ENCODE results near the gene SLC25A42.
A peak's percentile ranks its signal among the peaks of the same experiment; 100 is the strongest.

The SLC25A42 gene

GRCh38 chr19:19140476-19140875, 76.7 kb downstream of the SLC25A42 start:
- Histone ChIP-seq H3K27ac (ENCODE audit: insufficient read depth in 1 of 2, low read depth in 1 of 2, low read length in 2 of 2, poor library complexity in 1 of 2, severe bottlenecking in 2 of 2) (no peak overlapping the region), H3K9me3 (ENCODE audit: control extremely low read depth in 1 of 5, control insufficient read depth in 4 of 5, insufficient read depth in 2 of 5, low read depth in 1 of 5, low read length in 4 of 5) (no peaks in the 10 kb centered on the region), H3K4me1 (ENCODE audit: control extremely low read depth in 1 of 4, control insufficient read depth in 4 of 4, insufficient read depth in 4 of 4, low read length in 3 of 4) (peaks cover 0 to 14% (median 10%) of the 10 kb centered on the region in 4 experiments), H3K27me3 (replicated peaks in 2 of 5; ENCODE audit: control insufficient read depth in 4 of 5, insufficient read depth in 5 of 5, low read length in 4 of 5) (no peaks in the 10 kb centered on the region), H3K4me3 (ENCODE audit: control insufficient read depth in 1 of 7, extremely low read depth in 1 of 7, insufficient read depth in 4 of 7, low read depth in 2 of 7, low read length in 6 of 7) (no peak overlapping the region), H3K36me3 (ENCODE audit: control insufficient read depth in 4 of 4, insufficient read depth in 4 of 4, low read length in 3 of 4) (no peaks in the 10 kb centered on the region)
- ChIA-PET POLR2A (no interaction called here), CTCF (interaction anchor here (0.7 to 0.9 kb wide), 4 partner anchors 35 to 88 kb away, joined by 3 to 4 read pairs (median 3); no protein-coding TSS in a partner anchor)
- 71% methylated on average over 3 of the region's 5 CpGs for WGBS (ENCODE audit: insufficient coverage)
- DNase-seq, result no peak

GRCh38 chr19:19142347-19142746, 78.6 kb downstream of the SLC25A42 start:
- WGBS (ENCODE audit: insufficient coverage), result 96% methylated on average over 12 of the region's 12 CpGs
- Histone ChIP-seq H3K9me3 (ENCODE audit: control extremely low read depth in 1 of 5, control insufficient read depth in 4 of 5, insufficient read depth in 2 of 5, low read depth in 1 of 5, low read length in 4 of 5) (no peaks in the 10 kb centered on the region), H3K27ac (ENCODE audit: insufficient read depth in 1 of 2, low read depth in 1 of 2, low read length in 2 of 2, poor library complexity in 1 of 2, severe bottlenecking in 2 of 2) (no peak overlapping the region), H3K4me1 (ENCODE audit: control extremely low read depth in 1 of 4, control insufficient read depth in 4 of 4, insufficient read depth in 4 of 4, low read length in 3 of 4) (peaks cover 0 to 12% (median 9%) of the 10 kb centered on the region in 4 experiments), H3K4me3 (ENCODE audit: control insufficient read depth in 1 of 7, extremely low read depth in 1 of 7, insufficient read depth in 4 of 7, low read depth in 2 of 7, low read length in 6 of 7) (no peak overlapping the region), H3K27me3 (replicated peaks in 2 of 5; ENCODE audit: control insufficient read depth in 4 of 5, insufficient read depth in 5 of 5, low read length in 4 of 5) (no peaks in the 10 kb centered on the region), H3K36me3 (ENCODE audit: control insufficient read depth in 4 of 4, insufficient read depth in 4 of 4, low read length in 3 of 4) (peaks cover 0 to 9% (median 3%) of the 10 kb centered on the region in 4 experiments)
- POLR2A ChIA-PET, result no interaction called here
- CTCF ChIA-PET, result interaction anchor here (0.8 to 1.3 kb wide), 5 partner anchors 33 to 112 kb away, joined by 3 to 4 read pairs (median 4); no protein-coding TSS in a partner anchor
- no peak for DNase-seq

GRCh38 chr19:19145281-19145680, 81.5 kb downstream of the SLC25A42 start:
- Histone ChIP-seq H3K36me3 (ENCODE audit: control insufficient read depth in 4 of 4, insufficient read depth in 4 of 4, low read length in 3 of 4) (peaks cover 3 to 22% (median 10%) of the 10 kb centered on the region in 4 experiments), H3K4me3 (ENCODE audit: control insufficient read depth in 1 of 7, extremely low read depth in 1 of 7, insufficient read depth in 4 of 7, low read depth in 2 of 7, low read length in 6 of 7) (no peak overlapping the region), H3K9me3 (ENCODE audit: control extremely low read depth in 1 of 5, control insufficient read depth in 4 of 5, insufficient read depth in 2 of 5, low read depth in 1 of 5, low read length in 4 of 5) (no peaks in the 10 kb centered on the region), H3K27me3 (replicated peaks in 2 of 5; ENCODE audit: control insufficient read depth in 4 of 5, insufficient read depth in 5 of 5, low read length in 4 of 5) (no peaks in the 10 kb centered on the region), H3K27ac (ENCODE audit: insufficient read depth in 1 of 2, low read depth in 1 of 2, low read length in 2 of 2, poor library complexity in 1 of 2, severe bottlenecking in 2 of 2) (no peak overlapping the region), H3K4me1 (ENCODE audit: control extremely low read depth in 1 of 4, control insufficient read depth in 4 of 4, insufficient read depth in 4 of 4, low read length in 3 of 4) (peaks cover 0 to 3% (median 0%) of the 10 kb centered on the region in 4 experiments)
- ChIA-PET POLR2A (no interaction called here), CTCF (interaction anchor here (0.7 to 5.8 kb wide), 12 partner anchors 10 to 344 kb away, joined by 3 to 46 read pairs (median 3); partner anchors contain the start of gene NR2C2AP)
- DNase-seq, result no peak
- 97% methylated on average over 13 of the region's 17 CpGs for WGBS (ENCODE audit: insufficient coverage)

GRCh38 chr19:19145684-19146608, 82.2 kb downstream of the SLC25A42 start:
- 67% methylated on average over 22 of the region's 47 CpGs for WGBS (ENCODE audit: insufficient coverage)
- no peak overlapping the region for H3K4me3 ChIP-seq (ENCODE audit: control insufficient read depth in 1 of 7, extremely low read depth in 1 of 7, insufficient read depth in 4 of 7, low read depth in 2 of 7, low read length in 6 of 7)
- POLR2A ChIA-PET, result no interaction called here
- peaks cover 3 to 22% (median 10%) of the 10 kb centered on the region in 4 experiments for H3K36me3 ChIP-seq (ENCODE audit: control insufficient read depth in 4 of 4, insufficient read depth in 4 of 4, low read length in 3 of 4)
- no peak overlapping the region for H3K27ac ChIP-seq (ENCODE audit: insufficient read depth in 1 of 2, low read depth in 1 of 2, low read length in 2 of 2, poor library complexity in 1 of 2, severe bottlenecking in 2 of 2)
- CTCF ChIA-PET, result interaction anchor here (0.6 to 5.8 kb wide), 15 partner anchors 11 to 344 kb away, joined by 3 to 46 read pairs (median 3); partner anchors contain the start of gene NR2C2AP
- H3K4me1 ChIP-seq (ENCODE audit: control extremely low read depth in 1 of 4, control insufficient read depth in 4 of 4, insufficient read depth in 4 of 4, low read length in 3 of 4), result peaks cover 0 to 3% (median 0%) of the 10 kb centered on the region in 4 experiments
- no peaks in the 10 kb centered on the region for H3K27me3 ChIP-seq (replicated peaks in 2 of 5; ENCODE audit: control insufficient read depth in 4 of 5, insufficient read depth in 5 of 5, low read length in 4 of 5)
- peak; percentile 59 to 78 (median 71) for DNase-seq
- no peaks in the 10 kb centered on the region for H3K9me3 ChIP-seq (ENCODE audit: control extremely low read depth in 1 of 5, control insufficient read depth in 4 of 5, insufficient read depth in 2 of 5, low read depth in 1 of 5, low read length in 4 of 5)

- peaks cover 3 to 22% (median 10%) of the 10 kb centered on the region in 4 experiments for H3K36me3 ChIP-seq (ENCODE audit: control insufficient read depth in 4 of 4, insufficient read depth in 4 of 4, low read length in 3 of 4)
- peaks cover 0 to 3% (median 0%) of the 10 kb centered on the region in 4 experiments for H3K4me1 ChIP-seq (ENCODE audit: control extremely low read depth in 1 of 4, control insufficient read depth in 4 of 4, insufficient read depth in 4 of 4, low read length in 3 of 4)
- DNase-seq, result no peak
- H3K9me3 ChIP-seq (ENCODE audit: control extremely low read depth in 1 of 5, control insufficient read depth in 4 of 5, insufficient read depth in 2 of 5, low read depth in 1 of 5, low read length in 4 of 5), result no peaks in the 10 kb centered on the region
- ChIA-PET CTCF (interaction anchor here (0.9 to 5.8 kb wide), 7 partner anchors 10 to 88 kb away, joined by 3 to 46 read pairs (median 5); no protein-coding TSS in a partner anchor), POLR2A (no interaction called here)
- 91% methylated on average over 1 of the region's 7 CpGs for WGBS (ENCODE audit: insufficient coverage)
- no peaks in the 10 kb centered on the region for H3K27me3 ChIP-seq (replicated peaks in 2 of 5; ENCODE audit: control insufficient read depth in 4 of 5, insufficient read depth in 5 of 5, low read length in 4 of 5)
- H3K27ac ChIP-seq (ENCODE audit: insufficient read depth in 1 of 2, low read depth in 1 of 2, low read length in 2 of 2, poor library complexity in 1 of 2, severe bottlenecking in 2 of 2), result no peak overlapping the region
- H3K4me3 ChIP-seq (ENCODE audit: control insufficient read depth in 1 of 7, extremely low read depth in 1 of 7, insufficient read depth in 4 of 7, low read depth in 2 of 7, low read length in 6 of 7), result no peak overlapping the region
These were observed 83.1 kb downstream of the SLC25A42 start for GRCh38 chr19:19146865-19147264.

- no peak for DNase-seq
- Histone ChIP-seq H3K36me3 (ENCODE audit: control insufficient read depth in 4 of 4, insufficient read depth in 4 of 4, low read length in 3 of 4) (peaks cover 3 to 22% (median 10%) of the 10 kb centered on the region in 4 experiments), H3K27me3 (replicated peaks in 2 of 5; ENCODE audit: control insufficient read depth in 4 of 5, insufficient read depth in 5 of 5, low read length in 4 of 5) (no peaks in the 10 kb centered on the region), H3K9me3 (ENCODE audit: control extremely low read depth in 1 of 5, control insufficient read depth in 4 of 5, insufficient read depth in 2 of 5, low read depth in 1 of 5, low read length in 4 of 5) (no peaks in the 10 kb centered on the region), H3K27ac (ENCODE audit: insufficient read depth in 1 of 2, low read depth in 1 of 2, low read length in 2 of 2, poor library complexity in 1 of 2, severe bottlenecking in 2 of 2) (no peak overlapping the region), H3K4me3 (ENCODE audit: control insufficient read depth in 1 of 7, extremely low read depth in 1 of 7, insufficient read depth in 4 of 7, low read depth in 2 of 7, low read length in 6 of 7) (no peak overlapping the region), H3K4me1 (ENCODE audit: control extremely low read depth in 1 of 4, control insufficient read depth in 4 of 4, insufficient read depth in 4 of 4, low read length in 3 of 4) (peaks cover 0 to 3% (median 0%) of the 10 kb centered on the region in 4 experiments)
- WGBS (ENCODE audit: insufficient coverage), result 100% methylated on average over 3 of the region's 5 CpGs
- CTCF ChIA-PET, result interaction anchor here (0.9 to 5.8 kb wide), 7 partner anchors 9 to 88 kb away, joined by 3 to 46 read pairs (median 5); no protein-coding TSS in a partner anchor
- POLR2A ChIA-PET, result no interaction called here
These were observed 83.5 kb downstream of the SLC25A42 start for GRCh38 chr19:19147344-19147743.
